ENCODE data around the gene PIP5K1C. TPM values are rescaled to one million over a fixed set of nuclear protein-coding genes. Genes with fewer than 3 reads are reported as not detected.
"Not testable (repeated sequence)": the region's sequence is repeated elsewhere in the genome, so short reads cannot be mapped to it uniquely, and the experiment has no call there.

The PIP5K1C gene
- polyA plus RNA-seq, 3 donors, result 8.7 to 18.7 (median 18.0) TPM

GRCh38 chr19:3593156-3593555 is 107.1 kb downstream of the PIP5K1C start:
- H3K27ac ChIP-seq (ENCODE audit: low read depth, low read length), result no peak overlapping the region
- 32 to 48% (median 44%) methylated on average over 10 to 11 of the region's 11 CpGs for WGBS, 3 donors

- no peak overlapping the region for H3K27ac ChIP-seq (ENCODE audit: low read depth, low read length)
- 64 to 87% (median 80%) methylated on average over 9 of the region's 9 CpGs for WGBS, 3 donors
Observed at GRCh38 chr19:3591876-3592613, 108.2 kb downstream of the PIP5K1C start.

GRCh38 chr19:3590991-3591659 is 109.1 kb downstream of the PIP5K1C start:
- 94 to 95% (median 94%) methylated on average over 8 of the region's 8 CpGs for WGBS, 3 donors
- no peak overlapping the region for H3K27ac ChIP-seq (ENCODE audit: low read depth, low read length)

- WGBS, 3 donors, result 95 to 96% (median 96%) methylated on average over 19 to 22 of the region's 22 CpGs
- H3K27ac ChIP-seq (ENCODE audit: low read depth, low read length), result no peak overlapping the region
Observed at GRCh38 chr19:3589949-3590348, 110.3 kb downstream of the PIP5K1C start.

GRCh38 chr19:3589439-3589838 is 110.8 kb downstream of the PIP5K1C start:
- H3K27ac ChIP-seq (ENCODE audit: low read depth, low read length), result no peak overlapping the region
- 82 to 90% (median 85%) methylated on average over 11 of the region's 11 CpGs for WGBS, 3 donors

- no peak overlapping the region for H3K27ac ChIP-seq (ENCODE audit: low read depth, low read length)
- 57 to 64% (median 60%) methylated on average over 31 of the region's 31 CpGs for WGBS, 3 donors
Observed at GRCh38 chr19:3586707-3587346, 113.4 kb downstream of the PIP5K1C start.

- no peak overlapping the region for H3K27ac ChIP-seq (ENCODE audit: low read depth, low read length)
- 23 to 27% (median 24%) methylated on average over 15 to 16 of the region's 16 CpGs for WGBS, 3 donors
Observed at GRCh38 chr19:3586127-3586626, 114.1 kb downstream of the PIP5K1C start.

GRCh38 chr19:3585301-3586126 is 114.8 kb downstream of the PIP5K1C start, which contains the start of gene GIPC3:
Gene GIPC3 (plus strand): TSS chr19:3585478. CDS start chr19:3585598, 120 bp downstream.
- 3 to 4% (median 3%) methylated on average over 54 to 84 of the region's 84 CpGs for WGBS, 3 donors
- H3K27ac ChIP-seq (ENCODE audit: low read depth, low read length), result no peak within 1 kb of the TSS

GRCh38 chr19:3584036-3584802 is 116.0 kb downstream of the PIP5K1C start:
- WGBS, 3 donors, result 84 to 90% (median 87%) methylated on average over 15 of the region's 15 CpGs
- not testable (repeated sequence) for H3K27ac ChIP-seq (ENCODE audit: low read depth, low read length)

- H3K27ac ChIP-seq (ENCODE audit: low read depth, low read length), result not testable (repeated sequence)
- 78 to 87% (median 86%) methylated on average over 4 of the region's 4 CpGs for WGBS, 3 donors
Observed at GRCh38 chr19:3581792-3582191, 118.5 kb downstream of the PIP5K1C start.

Other genes starting within 250 kb of the PIP5K1C start
- 10 to 100 TPM in 1 of 3 donors, 1 to 10 TPM in 2; 1.2 to 18.6 (median 1.9) TPM for gene SMIM24, start 219.9 kb downstream of the PIP5K1C start, polyA plus RNA-seq
- gene SMIM44, start 217.0 kb downstream of the PIP5K1C start, polyA plus RNA-seq, result not detected
- 10 to 100 TPM in 2 of 3 donors, 1 to 10 TPM in 1; 7.8 to 16.3 (median 11.6) TPM for gene DOHH, start 199.8 kb downstream of the PIP5K1C start, polyA plus RNA-seq
- gene FZR1, start 194.2 kb downstream of the PIP5K1C start, polyA plus RNA-seq, result 10 to 100 TPM; 13.3 to 15.6 (median 14.4) TPM
- gene TEKTIP1, start 161.3 kb downstream of the PIP5K1C start, polyA plus RNA-seq, result under 1 TPM in 2 of 3 donors, not detected in 1; 0.13 to 0.84 TPM
- gene MFSD12, start 142.9 kb downstream of the PIP5K1C start, polyA plus RNA-seq, result 10 to 100 TPM; 26.3 to 32.9 (median 31.8) TPM
- 10 to 100 TPM; 38.6 to 73.8 (median 65.1) TPM for gene HMG20B, start 127.5 kb downstream of the PIP5K1C start, polyA plus RNA-seq
- 1 to 10 TPM in 2 of 3 donors, under 1 TPM in 1; 0.33 to 1.7 (median 1.5) TPM for gene GIPC3, start 115.0 kb downstream of the PIP5K1C start, polyA plus RNA-seq
- 1 to 10 TPM in 2 of 3 donors, under 1 TPM in 1; 0.56 to 3.7 (median 3.6) TPM for gene TBXA2R, start 93.6 kb downstream of the PIP5K1C start, polyA plus RNA-seq
- gene CACTIN, start 73.7 kb downstream of the PIP5K1C start, polyA plus RNA-seq, result 10 to 100 TPM; 11.6 to 16.5 (median 12.1) TPM
- gene TJP3, start 7.9 kb upstream of the PIP5K1C start, polyA plus RNA-seq, result 1 to 10 TPM in 2 of 3 donors, under 1 TPM in 1; 0.45 to 7.4 (median 4.2) TPM
- 10 to 100 TPM in 2 of 3 donors, 1 to 10 TPM in 1; 9.1 to 14.7 (median 10.3) TPM for gene APBA3, start 61.2 kb upstream of the PIP5K1C start, polyA plus RNA-seq
- 100 to 1,000 TPM in 2 of 3 donors, 10 to 100 TPM in 1; 89.4 to 128 (median 114) TPM for gene MRPL54, start 62.2 kb upstream of the PIP5K1C start, polyA plus RNA-seq
- not detected for gene RAX2, start 71.8 kb upstream of the PIP5K1C start, polyA plus RNA-seq
- gene MATK, start 85.9 kb upstream of the PIP5K1C start, polyA plus RNA-seq, result 1 to 10 TPM in 2 of 3 donors, under 1 TPM in 1; 1.00 to 2.6 (median 2.0) TPM
- under 1 TPM in 2 of 3 donors, not detected in 1; 0.03 to 0.23 TPM for gene ZFR2, start 168.6 kb upstream of the PIP5K1C start, polyA plus RNA-seq
- under 1 TPM in 1 of 3 donors, not detected in 2; 0.10 TPM for gene ATCAY, start 180.2 kb upstream of the PIP5K1C start, polyA plus RNA-seq
- 1 to 10 TPM in 2 of 3 donors, under 1 TPM in 1; 0.15 to 2.9 (median 1.1) TPM for gene NMRK2, start 232.6 kb upstream of the PIP5K1C start, polyA plus RNA-seq